Activated T-cell treated with anti-CD3 and anti-CD28 coated beads for 24 hours (primary cell): ENCODE results near the gene MCHR1.
A peak's percentile ranks its signal among the peaks of the same experiment; 100 is the strongest.

Source experiments
- DNase-seq: peaks from one replicate; pipeline ENCODE4 v3.0.0-alpha.2; 2020; ENCODE audit warnings: low read depth

MCHR1 gene, protein sequence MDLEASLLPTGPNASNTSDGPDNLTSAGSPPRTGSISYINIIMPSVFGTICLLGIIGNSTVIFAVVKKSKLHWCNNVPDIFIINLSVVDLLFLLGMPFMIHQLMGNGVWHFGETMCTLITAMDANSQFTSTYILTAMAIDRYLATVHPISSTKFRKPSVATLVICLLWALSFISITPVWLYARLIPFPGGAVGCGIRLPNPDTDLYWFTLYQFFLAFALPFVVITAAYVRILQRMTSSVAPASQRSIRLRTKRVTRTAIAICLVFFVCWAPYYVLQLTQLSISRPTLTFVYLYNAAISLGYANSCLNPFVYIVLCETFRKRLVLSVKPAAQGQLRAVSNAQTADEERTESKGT

DNA sequence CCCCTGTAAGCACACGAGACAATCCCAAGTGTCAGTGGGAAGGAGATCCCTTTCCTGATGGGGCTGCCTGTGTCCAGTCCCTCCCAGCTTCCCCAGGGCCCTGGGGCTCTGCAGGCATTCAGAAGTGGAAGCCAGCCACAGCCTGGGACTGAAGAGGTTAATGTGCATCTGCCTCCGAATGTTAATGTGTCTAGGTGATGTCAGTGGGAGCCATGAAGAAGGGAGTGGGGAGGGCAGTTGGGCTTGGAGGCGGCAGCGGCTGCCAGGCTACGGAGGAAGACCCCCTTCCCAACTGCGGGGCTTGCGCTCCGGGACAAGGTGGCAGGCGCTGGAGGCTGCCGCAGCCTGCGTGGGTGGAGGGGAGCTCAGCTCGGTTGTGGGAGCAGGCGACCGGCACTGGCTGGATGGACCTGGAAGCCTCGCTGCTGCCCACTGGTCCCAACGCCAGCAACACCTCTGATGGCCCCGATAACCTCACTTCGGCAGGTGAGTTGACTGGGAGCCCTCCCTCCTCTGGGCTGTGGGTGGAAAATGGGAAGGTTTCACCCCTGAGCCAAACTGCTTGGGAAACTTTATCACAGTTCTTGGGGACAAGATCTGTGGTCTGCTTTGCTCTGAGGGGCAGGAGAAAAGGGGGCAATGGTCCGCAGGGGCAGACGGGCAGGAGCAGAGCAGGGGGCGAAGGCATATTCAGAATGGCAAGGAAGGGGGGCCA lies at the start of gene MCHR1:
Gene MCHR1 (plus strand): TSS at position 236 of the 715 bp plus-strand sequence. CDS start 169 bp downstream, at position 405.
- no peak for DNase-seq

DNA sequence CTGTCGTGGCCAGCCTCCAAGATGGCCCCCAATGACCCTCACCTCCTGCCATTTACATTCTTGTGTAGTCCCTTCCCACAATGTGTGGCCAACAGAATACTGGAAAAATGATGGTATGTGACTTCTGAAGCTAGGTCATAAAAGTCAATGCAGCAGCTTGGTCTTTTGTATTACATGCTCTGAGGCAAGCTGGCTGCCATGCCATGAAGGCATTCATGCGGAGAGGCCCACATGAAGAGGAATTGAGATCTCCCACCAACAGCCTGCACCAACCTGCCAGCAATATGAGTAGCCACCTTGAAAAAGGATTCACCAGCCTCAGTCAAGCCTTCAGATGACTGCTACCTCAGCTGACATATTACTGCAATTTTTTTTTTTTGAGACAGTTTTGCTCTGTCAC lies 47.4 kb upstream of the MCHR1 start:
- no peak for DNase-seq

DNA sequence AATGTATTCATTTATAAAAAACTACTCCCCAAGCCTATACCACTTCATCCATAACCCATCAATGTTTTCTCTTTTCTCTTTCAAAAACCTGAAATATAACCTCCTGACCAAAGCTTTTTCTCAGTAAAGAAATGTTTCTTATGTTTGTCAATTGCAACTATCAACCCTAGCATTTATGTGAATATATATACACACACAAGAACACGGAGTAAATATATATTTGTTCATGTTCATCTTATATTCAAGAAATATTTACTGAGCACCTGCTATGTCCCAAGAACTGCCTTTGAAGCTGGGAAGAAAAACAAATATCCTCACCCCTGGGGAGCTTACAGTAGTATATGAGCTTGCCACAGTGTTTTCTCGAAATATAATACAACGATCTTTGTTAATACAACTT lies 46.2 kb upstream of the MCHR1 start:
- no peak for DNase-seq

DNA sequence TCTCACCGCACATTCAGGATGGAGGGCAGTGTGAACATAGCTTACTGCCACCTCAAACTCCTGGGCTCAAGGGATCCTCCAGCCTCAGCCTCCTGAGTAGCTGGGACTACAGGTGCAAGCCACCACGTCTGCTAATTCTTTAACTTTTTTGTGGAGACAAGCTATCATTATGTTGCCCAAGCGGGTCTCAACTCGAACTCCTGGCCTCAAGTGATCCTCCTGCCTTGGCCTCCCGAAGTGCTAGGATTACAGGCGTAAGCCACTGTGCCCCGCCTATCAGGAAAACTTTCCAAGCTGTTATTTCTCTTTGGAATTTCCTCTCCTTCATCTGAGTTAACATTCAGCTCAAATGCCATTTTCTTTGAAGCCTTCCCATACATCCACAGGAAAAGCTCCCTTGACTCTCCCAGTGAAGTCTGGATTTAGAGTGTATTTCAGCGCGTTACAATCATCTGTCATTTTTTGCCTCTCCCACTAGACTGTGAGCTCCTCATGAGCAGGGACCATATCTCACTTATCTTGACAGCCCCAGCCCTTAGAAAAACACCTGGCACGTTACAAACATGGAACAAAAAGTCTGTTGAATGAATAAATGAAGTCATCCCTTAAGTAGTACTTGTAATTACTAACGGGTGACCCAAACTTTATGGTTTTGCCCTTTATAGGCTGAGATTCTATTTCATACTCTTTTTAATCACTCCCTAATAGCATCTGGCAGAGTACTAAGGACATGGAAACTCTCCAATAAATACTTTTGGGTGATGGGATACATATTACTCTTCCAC lies 45.0 kb upstream of the MCHR1 start:
- no peak for DNase-seq

DNA sequence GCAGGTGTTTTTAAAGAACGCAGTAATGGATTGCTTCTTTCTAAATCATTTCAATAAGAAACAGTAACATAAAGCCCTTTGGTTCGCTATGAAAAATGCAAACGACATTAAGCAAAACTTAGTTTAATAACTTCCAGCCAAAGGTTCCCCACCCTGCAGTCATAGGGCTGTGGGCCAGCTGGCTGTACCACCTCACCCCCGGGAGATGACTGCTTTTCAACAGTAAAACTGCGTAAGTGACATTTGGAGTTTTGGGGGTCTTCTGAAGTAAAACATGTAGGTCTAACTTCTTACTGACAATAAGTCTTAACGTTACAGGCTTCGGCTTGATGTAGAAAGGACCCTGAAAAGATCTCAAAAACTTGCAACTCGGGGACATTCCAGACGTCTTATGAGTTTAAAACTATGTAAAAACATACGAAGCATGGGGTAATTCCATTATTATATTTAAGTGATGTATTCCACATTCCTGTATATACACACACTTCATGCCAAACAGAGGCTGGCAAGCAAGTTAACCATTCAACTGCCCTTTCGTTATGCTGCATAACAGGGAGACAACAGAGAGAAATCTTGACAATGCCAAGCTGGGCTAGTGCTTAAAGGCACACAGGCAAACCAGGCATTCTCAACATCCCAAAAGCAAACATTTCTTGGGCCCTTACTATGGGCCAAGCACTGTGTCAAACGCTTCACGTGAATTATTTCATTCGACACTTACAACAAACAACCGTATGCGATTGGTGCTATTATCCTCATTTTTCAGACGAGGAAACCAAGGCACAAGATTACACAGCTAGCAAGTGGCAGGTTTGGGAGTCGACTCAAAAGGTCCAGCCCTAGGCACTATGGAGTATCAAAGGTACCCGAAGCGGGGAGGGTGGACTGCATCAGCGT lies 44.0 kb upstream of the MCHR1 start:
- DNase-seq = no peak

DNA sequence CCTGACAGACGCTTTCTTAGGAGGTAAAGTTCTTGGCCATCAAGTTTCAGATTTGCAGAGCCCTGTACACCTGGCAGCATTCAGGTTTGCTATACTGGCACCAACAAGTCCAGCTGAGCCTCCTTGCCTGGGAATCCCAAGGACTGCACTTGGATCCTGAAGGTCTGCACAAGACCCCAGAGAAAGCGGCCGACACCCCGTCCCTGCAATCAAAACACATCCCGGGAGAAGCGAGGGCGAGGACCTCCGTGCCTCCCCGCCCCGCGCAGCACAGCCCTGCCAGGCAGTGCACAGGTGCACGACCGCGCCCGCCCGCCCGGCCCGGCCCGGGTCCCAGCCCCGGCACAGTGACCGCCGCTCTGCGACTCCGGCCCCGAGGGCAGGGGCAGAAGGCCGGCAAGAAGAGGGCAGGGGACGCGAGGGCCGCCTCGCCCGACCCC lies 43.3 kb upstream of the MCHR1 start:
- DNase-seq = no peak

DNA sequence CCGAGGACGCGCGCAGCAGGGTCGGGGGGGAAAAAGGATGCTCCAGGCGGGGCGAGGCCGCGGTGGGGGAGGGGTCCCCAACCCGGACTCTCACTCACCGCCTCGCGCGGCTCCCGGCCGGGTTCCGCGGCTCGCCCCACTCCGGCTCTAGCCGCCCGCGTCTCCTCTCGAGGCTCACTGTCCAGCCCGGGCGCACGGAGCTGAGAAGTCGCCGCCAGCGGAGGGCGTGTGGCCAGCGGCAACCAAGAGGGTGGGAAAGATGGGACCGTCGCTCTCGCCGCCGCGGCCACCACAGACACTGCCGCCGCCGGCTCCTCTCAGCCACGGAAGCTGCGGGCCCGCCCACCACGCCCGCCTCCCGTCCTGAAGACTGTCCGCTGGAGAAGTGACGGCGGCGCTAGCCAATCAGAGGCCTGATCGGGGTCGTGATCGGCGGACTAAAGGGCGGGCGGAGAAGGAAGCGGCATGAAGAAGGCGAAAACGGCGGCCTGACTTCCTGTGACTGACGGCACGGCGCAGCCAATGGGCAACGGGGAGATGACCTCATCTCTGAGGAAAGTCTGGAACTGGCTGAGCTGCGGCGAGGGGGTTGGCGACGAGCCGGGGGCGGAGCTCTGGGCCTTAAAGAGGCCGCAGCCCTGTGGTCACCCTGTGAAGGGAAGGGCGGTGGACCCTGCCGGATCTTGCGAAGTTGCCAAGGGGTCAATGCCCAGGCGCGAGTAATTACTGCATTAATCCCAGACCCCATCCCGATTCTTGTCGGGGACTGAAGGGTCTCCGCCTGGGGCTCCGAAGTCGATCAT lies 42.7 kb upstream of the MCHR1 start, which contains the start of gene MRTFA:
Gene MRTFA (minus strand): TSS at position 340 of the 803 bp plus-strand sequence.
- peak; percentile 100 for DNase-seq

DNA sequence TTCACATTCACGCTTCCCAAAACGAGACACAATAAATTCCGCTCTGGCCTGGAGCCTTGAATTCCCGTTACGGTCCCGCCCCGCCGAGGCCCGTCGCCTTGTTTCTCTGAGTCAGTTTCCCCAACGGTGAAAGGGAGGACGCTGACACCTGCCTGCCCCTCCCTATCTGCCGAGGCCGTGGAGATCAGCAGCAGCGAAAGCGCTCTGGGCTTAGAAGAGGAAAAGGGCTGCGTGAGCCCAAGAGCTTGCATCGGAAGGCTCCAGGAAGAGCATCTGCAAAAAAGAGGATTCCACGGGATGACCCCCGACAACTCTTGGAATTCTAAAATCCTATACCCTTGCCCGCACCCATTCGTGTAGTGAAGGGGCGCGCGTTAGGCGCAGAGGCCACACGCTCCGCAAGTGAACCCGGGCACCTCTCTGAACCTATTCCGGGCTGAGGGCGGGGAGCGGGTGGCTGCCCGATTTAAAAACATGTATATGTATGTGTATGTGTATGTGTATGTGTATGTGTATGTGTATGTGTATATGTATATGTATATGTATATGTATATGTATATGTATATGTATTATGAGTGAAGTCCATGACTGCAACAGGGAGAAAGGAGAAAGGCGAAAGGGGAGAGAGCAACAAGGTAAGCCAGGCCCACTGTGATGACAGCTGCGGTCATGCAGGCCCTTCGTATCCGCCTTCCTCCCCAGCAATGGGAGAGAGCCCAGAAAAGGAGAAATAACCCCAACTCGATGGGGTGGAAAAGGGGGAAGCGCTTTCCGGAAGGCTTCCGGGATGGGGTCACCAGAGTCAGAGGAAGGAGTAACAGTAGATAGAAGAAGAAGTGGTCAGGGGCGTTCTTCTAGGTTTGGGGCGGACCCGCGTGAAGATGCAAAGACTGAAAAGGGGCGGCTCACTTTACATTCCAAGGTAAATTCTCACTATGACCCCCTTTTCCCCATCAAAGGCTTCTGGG lies 41.8 kb upstream of the MCHR1 start:
- peak; percentile 55 for DNase-seq

DNA sequence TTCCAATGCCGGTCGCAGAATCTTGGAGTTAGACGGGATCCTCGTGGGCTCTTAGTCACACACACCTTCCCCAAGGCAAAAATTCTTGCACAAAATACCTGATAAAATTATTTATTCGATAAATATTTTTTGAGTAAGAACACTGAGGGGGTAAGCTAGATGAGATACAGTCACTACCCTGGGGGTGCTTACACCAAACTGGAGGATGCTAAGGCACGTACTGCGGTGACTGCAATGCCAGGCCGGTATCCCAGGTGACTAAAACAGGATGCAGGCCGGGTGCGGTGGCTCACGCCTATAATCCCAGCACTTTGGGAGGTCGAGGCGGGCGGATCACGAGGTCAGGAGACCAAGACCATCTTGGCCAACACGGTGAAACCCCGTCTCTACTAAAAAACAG lies 41.0 kb upstream of the MCHR1 start:
- no peak for DNase-seq

DNA sequence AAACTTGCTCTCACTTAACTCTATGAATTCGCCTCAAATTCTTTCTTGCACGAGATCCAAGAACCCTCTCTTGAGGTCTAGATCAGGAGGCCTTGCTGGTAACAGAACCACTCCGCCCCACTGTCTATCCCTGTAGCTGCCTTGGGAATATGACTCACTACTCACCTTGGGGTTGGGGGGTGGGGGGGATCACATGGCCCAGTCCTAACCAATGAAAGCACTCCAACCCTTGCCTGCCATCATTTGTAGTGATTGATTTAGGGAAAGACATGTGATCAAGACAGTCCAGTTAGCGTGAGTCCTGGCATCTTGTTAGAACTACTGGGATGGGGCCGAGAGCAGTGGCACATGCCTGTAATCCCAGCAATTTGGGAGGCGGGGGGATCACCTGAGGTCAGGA lies 38.0 kb upstream of the MCHR1 start:
- DNase-seq = no peak

DNA sequence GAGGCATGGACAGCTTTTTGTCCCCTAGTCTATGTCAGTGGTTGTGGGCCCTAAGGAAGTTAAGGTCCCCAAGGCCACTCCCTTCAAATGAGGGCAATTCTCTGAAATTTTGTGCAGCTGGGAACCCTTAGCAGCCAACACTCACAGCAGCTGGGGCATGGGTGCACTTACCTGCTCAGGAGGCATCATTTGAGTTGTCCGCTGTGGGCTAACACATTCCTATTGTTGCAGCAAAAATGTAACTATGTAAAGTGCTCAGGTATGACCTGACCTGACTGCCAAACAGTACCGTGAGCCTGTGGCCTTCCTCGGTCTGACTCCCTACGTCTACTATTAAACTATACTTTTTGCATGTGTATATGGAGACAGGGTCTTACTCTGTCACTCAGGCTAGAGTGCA lies 37.0 kb upstream of the MCHR1 start:
- no peak for DNase-seq

DNA sequence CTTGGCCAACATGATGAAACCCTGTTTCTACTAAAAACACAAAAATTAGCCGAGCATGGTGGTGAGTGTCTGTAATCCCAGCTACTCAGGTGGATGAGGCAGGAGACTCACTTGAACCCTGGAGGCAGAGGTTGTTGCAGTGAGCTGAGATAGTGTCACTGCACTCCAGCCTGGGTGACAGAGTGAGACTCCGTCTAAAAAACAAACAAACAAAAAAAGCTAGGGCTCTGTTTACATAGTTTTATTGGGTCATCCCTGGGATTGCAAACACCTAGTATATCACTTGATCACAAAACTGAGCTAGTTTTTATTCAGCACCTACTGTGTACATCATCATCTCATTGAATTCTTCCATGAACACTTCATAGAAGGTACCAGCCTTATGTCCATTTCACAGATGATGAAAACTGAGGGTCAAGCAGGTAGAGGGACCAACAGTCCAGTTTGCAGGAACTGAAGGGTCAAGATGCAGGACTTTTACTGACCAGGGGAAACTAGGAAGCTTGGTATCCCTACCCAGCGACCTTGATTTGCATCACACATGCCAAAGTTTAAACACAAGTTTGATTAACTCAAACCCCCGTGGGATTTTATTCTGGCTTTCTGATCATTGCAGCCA lies 33.6 kb upstream of the MCHR1 start:
- DNase-seq = no peak

DNA sequence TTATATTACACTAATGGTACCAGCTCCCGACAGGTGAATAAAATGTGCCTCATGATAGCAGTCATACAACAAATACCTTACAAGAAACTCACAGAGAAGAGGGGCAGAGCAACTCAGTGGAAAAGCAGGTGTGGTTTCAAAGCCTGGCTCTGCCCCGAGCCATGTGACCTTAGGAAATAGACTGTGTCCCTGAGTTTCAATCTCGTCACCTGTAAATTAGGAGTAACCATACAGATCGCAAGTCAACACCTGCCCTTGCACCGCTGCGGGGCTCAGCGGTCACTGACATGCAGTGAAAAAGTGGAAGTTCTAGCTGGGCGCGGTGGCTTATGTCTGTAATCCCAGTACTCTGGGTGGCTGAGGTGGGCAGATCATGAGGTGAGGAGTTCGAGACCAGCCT lies 30.9 kb upstream of the MCHR1 start:
- no peak for DNase-seq

DNA sequence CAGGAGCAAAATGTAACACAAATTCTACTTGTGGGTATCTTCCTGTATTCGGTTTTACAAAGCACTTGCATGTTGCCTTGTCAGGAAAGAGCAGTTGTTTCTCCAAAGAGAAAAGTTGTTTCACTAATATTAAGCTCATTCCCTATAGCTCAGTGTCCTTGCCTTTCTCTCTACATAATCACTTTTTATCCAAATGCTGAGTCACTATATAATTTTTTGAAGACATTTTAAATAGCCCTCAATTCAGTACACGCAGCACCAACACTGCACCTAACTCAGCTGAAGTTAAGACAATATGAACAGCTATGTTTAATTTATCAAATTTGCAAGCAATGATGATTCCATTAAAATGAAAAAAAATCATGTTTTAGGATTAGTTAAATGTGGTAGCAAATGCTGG lies 28.2 kb upstream of the MCHR1 start:
- no peak for DNase-seq

DNA sequence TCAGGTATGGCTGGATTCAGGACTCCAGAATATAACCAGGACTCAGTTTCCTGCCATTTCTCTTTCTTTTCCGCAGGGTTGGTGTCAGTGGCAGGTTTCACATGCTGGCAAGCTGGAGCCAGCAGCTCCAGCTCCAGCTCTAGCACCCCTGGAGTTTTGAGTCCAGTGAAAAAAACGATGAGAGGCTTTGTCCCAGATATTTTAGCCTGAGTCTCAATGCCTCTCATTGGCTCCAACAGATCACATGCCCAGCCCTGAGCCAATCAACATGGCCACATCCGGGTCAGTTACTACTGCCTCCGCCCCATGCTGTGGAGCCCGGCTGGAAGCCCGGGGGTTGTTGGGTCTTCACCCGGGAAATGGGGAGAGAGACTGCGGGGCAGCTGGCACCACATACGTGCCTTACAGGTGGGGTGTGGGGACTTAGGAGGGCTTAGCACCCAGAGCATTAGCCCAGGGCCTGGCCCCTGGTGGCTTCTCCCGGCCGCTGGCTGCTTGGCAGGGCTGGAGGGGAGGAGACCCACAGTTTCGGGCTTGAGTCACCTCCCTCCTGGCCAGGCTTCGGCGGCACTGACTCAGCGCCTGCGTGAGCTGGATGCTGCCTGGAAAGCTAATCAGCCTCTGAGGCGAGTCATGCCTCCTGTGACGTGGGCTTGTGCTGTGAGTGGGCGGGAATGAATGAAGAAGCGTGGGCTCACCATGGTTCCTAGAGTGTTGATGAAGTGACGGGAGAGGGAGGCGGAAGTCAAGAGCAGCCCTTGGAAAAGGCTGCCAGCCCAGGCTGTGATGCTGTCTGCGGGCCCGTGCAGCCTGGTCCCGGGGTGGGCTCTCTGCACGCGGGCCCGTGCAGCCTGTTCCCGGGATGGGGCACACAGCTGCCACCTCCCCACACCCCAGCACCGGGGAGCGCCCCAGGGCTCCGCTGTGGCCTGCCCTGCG lies 27.5 kb upstream of the MCHR1 start:
- peak; percentile 82 for DNase-seq

DNA sequence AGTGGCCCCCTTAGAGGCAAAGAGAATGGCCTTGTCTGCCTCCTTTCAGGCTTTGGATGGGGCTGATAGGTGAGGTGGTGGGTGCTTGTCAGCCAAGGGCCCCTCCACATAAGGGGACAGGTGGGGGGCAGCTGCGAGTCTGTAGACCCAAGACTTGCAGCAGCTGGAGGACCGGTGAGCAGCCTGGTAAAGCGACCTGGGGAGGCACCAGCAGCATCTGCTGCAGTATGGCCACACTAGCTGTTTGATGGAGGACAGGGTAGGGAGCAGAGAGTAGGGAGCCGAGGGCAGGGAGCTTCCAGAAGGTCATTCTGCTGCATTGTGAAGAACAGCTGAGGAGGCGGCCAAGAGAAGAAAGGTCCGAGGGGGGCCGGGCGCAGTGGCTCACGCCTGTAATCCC lies 25.9 kb upstream of the MCHR1 start:
- DNase-seq = no peak

DNA sequence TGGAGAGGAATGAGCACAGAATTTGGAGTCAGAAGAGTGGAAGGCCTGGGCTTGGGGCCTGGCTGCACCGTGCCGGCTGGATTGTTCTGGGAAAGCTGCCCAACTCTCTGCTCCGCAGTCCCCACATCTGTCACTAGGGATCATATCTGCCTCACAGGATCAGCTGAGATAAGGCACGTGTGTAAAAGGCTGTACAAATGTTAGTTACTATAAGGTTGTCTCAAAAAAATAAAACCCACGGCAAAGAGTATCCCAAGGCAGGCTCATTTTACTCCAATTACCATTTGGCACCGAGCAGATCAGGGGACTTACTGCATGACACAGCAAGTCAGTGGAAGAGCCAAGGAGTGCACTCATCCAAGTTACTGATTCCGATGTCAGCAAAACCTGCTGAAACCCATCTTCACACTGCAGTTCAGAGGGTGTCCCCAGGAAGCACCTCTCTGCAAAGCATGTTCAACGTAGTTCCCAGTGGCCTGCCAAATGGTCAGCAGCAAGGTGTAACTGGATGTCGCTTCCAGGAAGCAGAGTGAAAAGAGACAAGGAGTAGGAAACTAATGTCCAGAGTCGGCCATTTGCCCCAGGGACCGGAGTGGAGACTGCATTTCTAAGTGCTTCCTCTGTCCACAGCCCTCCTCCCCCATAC lies 24.6 kb upstream of the MCHR1 start:
- DNase-seq = no peak
